Chondrocyte (in vitro differentiated cells): ENCODE data around the gene MGP. TPM values are rescaled to one million over a fixed set of nuclear protein-coding genes. Genes with fewer than 3 reads are reported as not detected.
A peak's percentile ranks its signal among the peaks of the same experiment; 100 is the strongest.

ENCODE experiments used
- DNase-seq: peaks from one replicate; pipeline ENCODE4 v3.0.0; 2021; ENCODE audit warnings: mixed read lengths, low spot score
- H3K27ac Mint-ChIP-seq: one replicate; pipeline ENCODE4 v1.8.0; 2021; ENCODE audit warnings: mild to moderate bottlenecking, moderate library complexity, mixed read lengths; ENCODE audit not compliant: unreplicated experiment
- H3K27me3 Mint-ChIP-seq: 2 replicates; pipeline ENCODE4 v1.8.0; 2021; ENCODE audit warnings: low read depth, mixed read lengths
- H3K36me3 Mint-ChIP-seq: 2 replicates; pipeline ENCODE4 v1.8.0; 2021; ENCODE audit warnings: low read depth, mixed read lengths
- H3K4me1 Mint-ChIP-seq: 2 replicates; pipeline ENCODE4 v1.8.0; 2021; ENCODE audit warnings: low read depth, mild to moderate bottlenecking, mixed read lengths
- H3K4me3 Mint-ChIP-seq: one replicate; pipeline ENCODE4 v1.8.0; 2021; ENCODE audit warnings: mild to moderate bottlenecking, moderate library complexity, mixed read lengths; ENCODE audit not compliant: unreplicated experiment
- H3K9me3 Mint-ChIP-seq: 2 replicates; pipeline ENCODE4 v1.8.0; 2021; ENCODE audit warnings: low read depth, mixed read lengths
- CTCF ChIP-seq: fragments of 200-600 bp; sonication (generic); IDR thresholded peaks from 2 replicates; pipeline ENCODE4 v1.5.0; 2021; ENCODE audit warnings: antibody characterized with exemption, mild to moderate bottlenecking, moderate library complexity
- total RNA-seq: library from RNA; stranded (reverse); gene quantifications from 3 replicates; pipeline ENCODE4 v1.2.1, GENCODE V29; 2021

Gene MGP
- total RNA-seq, 1 donor from 2014 or later = 213 TPM

GRCh38 chr12:14868916-14869506 lies 16.6 kb downstream of the MGP start:
- TF ChIP-seq CTCF = no peak
- no peak for DNase-seq

GRCh38 chr12:14860490-14860889 lies 25.2 kb downstream of the MGP start:
- Mint-ChIP-seq H3K27me3 (no peaks in the 10 kb centered on the region), H3K27ac (no peak overlapping the region)

More at GRCh38 chr12:14868916-14869506, 16.6 kb downstream of the MGP start:
- H3K4me1 Mint-ChIP-seq = peaks cover 3% of the 10 kb centered on the region
- H3K27ac Mint-ChIP-seq = no peak overlapping the region
- H3K4me3 Mint-ChIP-seq = no peak overlapping the region
- H3K36me3 Mint-ChIP-seq = peaks cover 3% of the 10 kb centered on the region
- H3K27me3 Mint-ChIP-seq = no peaks in the 10 kb centered on the region
- peaks cover 19% of the 10 kb centered on the region for H3K9me3 Mint-ChIP-seq

GRCh38 chr12:14858513-14858912 lies 27.1 kb downstream of the MGP start:
- peaks cover 18% of the 10 kb centered on the region for H3K4me1 Mint-ChIP-seq
- H3K27ac Mint-ChIP-seq = no peak overlapping the region
- H3K36me3 Mint-ChIP-seq = peaks cover 21% of the 10 kb centered on the region
- peaks cover 48% of the 10 kb centered on the region for H3K9me3 Mint-ChIP-seq
- DNase-seq = no peak
- TF ChIP-seq CTCF = no peak
- no peaks in the 10 kb centered on the region for H3K27me3 Mint-ChIP-seq
- no peak overlapping the region for H3K4me3 Mint-ChIP-seq

More at GRCh38 chr12:14860490-14860889, 25.2 kb downstream of the MGP start:
- H3K9me3 Mint-ChIP-seq = peaks cover 49% of the 10 kb centered on the region
- H3K4me1 Mint-ChIP-seq = peaks cover 6% of the 10 kb centered on the region
- H3K4me3 Mint-ChIP-seq = no peak overlapping the region
- TF ChIP-seq CTCF = no peak
- no peak for DNase-seq
- H3K36me3 Mint-ChIP-seq = peaks cover 22% of the 10 kb centered on the region

- peaks cover 24% of the 10 kb centered on the region for H3K4me1 Mint-ChIP-seq
- TF ChIP-seq CTCF = no peak
- peak overlapping the region; percentile 44 for H3K4me3 Mint-ChIP-seq
- H3K36me3 Mint-ChIP-seq = peaks cover 12% of the 10 kb centered on the region
- DNase-seq = no peak
- peak overlapping the region; percentile 90 for H3K27ac Mint-ChIP-seq
- H3K9me3 Mint-ChIP-seq = peaks cover 31% of the 10 kb centered on the region
- no peaks in the 10 kb centered on the region for H3K27me3 Mint-ChIP-seq
Observed at GRCh38 chr12:14854586-14855183, 31.0 kb downstream of the MGP start.

GRCh38 chr12:14853961-14854360 lies 31.7 kb downstream of the MGP start:
- H3K27ac Mint-ChIP-seq = peak overlapping the region; percentile 22
- peaks cover 5% of the 10 kb centered on the region for H3K36me3 Mint-ChIP-seq
- H3K27me3 Mint-ChIP-seq = no peaks in the 10 kb centered on the region
- no peak for TF ChIP-seq CTCF
- H3K9me3 Mint-ChIP-seq = peaks cover 24% of the 10 kb centered on the region
- no peak overlapping the region for H3K4me3 Mint-ChIP-seq
- peaks cover 31% of the 10 kb centered on the region for H3K4me1 Mint-ChIP-seq
- no peak for DNase-seq
